PC-3 (cell line): ENCODE data around the gene LINS1. TPM values are rescaled to one million over a fixed set of nuclear protein-coding genes. Genes with fewer than 3 reads are reported as not detected.
A peak's percentile ranks its signal among the peaks of the same experiment; 100 is the strongest.

ENCODE experiments used
- ATAC-seq: fragments of 200-7000 bp; cut with Tn5 transposase; 2 replicates; pipeline ENCODE4 v1.9.1; 2020; ENCODE audit warnings: mild to moderate bottlenecking, moderate library complexity
- BruUV-seq: library from RNA; stranded (reverse); fragments of 400-500 nt; replicated peaks from 2 replicates; lab custom pipeline; 2021; lab: Mats Ljungman, UMichigan
- CTCF ChIA-PET: fragments of 300-600 bp; sonication (Branson Sonifier 250); formaldehyde crosslinking; loops from one replicate; lab custom pipeline; 2022; ENCODE audit warnings: antibody characterized with exemption; lab: Charles Lee
- POLR2A ChIA-PET: fragments of 300-600 bp; sonication (Branson Sonifier 250); formaldehyde crosslinking; loops from one replicate; lab custom pipeline; 2022; ENCODE audit warnings: antibody characterized with exemption; ENCODE audit not compliant: unreplicated experiment; lab: Charles Lee
- DNase-seq: peaks from one replicate; pipeline ENCODE4 v3.0.0-alpha.2; 2015
- H2AFZ ChIP-seq: fragments of 300-600 bp; sonication (generic); 2 replicates; pipeline ENCODE4 v1.6.0; 2016; ENCODE audit warnings: antibody characterized with exemption, low read length
- H3F3A ChIP-seq: fragments of 300-600 bp; sonication (generic); one replicate; pipeline ENCODE4 v1.6.0; 2017; ENCODE audit warnings: antibody characterized with exemption, low read length, control low read depth, mild to moderate bottlenecking; ENCODE audit not compliant: unreplicated experiment
- H3K27ac ChIP-seq: fragments of 300-600 bp; sonication (generic); 2 replicates; pipeline ENCODE4 v1.5.1; 2016; ENCODE audit warnings: mild to moderate bottlenecking, low read length
- H3K27me3 ChIP-seq: fragments of 300-600 bp; sonication (generic); 2 replicates; pipeline ENCODE4 v1.6.1; 2016; ENCODE audit warnings: low read length, mixed read lengths
- H3K36me3 ChIP-seq: fragments of 300-600 bp; sonication (generic); 2 replicates; pipeline ENCODE4 v1.6.1; 2016; ENCODE audit warnings: low read depth, mixed run types, low read length, mixed read lengths
- H3K4me1 ChIP-seq: fragments of 300-600 bp; sonication (generic); 2 replicates; pipeline ENCODE4 v1.5.1; 2016; ENCODE audit warnings: low read length; ENCODE audit not compliant: insufficient read depth
- H3K4me2 ChIP-seq: fragments of 300-600 bp; sonication (generic); 2 replicates; pipeline ENCODE4 v1.6.0; 2016; ENCODE audit warnings: low read length
- H3K4me3 ChIP-seq: fragments of 300-600 bp; sonication (generic); 2 replicates; pipeline ENCODE4 v1.5.1; 2016; ENCODE audit warnings: mild to moderate bottlenecking, low read length, mixed read lengths
- H3K79me2 ChIP-seq: fragments of 300-600 bp; sonication (generic); 2 replicates; pipeline ENCODE4 v1.6.1; 2017; ENCODE audit warnings: low read length, mixed read lengths
- H3K9ac ChIP-seq: fragments of 300-600 bp; sonication (generic); 2 replicates; pipeline ENCODE4 v1.6.0; 2016; ENCODE audit warnings: mild to moderate bottlenecking, low read length
- H3K9me2 ChIP-seq: fragments of 300-600 bp; sonication (generic); replicated peaks from 2 replicates; pipeline ENCODE4 v1.6.1; 2016; ENCODE audit warnings: mixed run types, low read length, mixed read lengths
- H3K9me3 ChIP-seq: fragments of 300-600 bp; sonication (generic); 2 replicates; pipeline ENCODE4 v1.6.1; 2016; ENCODE audit warnings: low read length, mixed read lengths
- H4K20me1 ChIP-seq: fragments of 300-600 bp; sonication (generic); 2 replicates; pipeline ENCODE4 v1.6.1; 2016; ENCODE audit warnings: low read length, mixed read lengths
- CTCF ChIP-seq: fragments of 300-600 bp; sonication (generic); conservative IDR thresholded peaks from 2 replicates; pipeline ENCODE4 v1.5.1; 2017; ENCODE audit warnings: antibody characterized with exemption, low read depth, mild to moderate bottlenecking, low read length
- EZH2 ChIP-seq: fragments of 300-600 bp; sonication (generic); IDR thresholded peaks from one replicate; pipeline ENCODE4 v1.6.1; 2017; ENCODE audit warnings: antibody characterized with exemption, mild to moderate bottlenecking, low read length; ENCODE audit not compliant: unreplicated experiment
- EZH2phosphoT487 ChIP-seq: fragments of 300-600 bp; sonication (generic); IDR thresholded peaks from 2 replicates; pipeline ENCODE4 v1.6.1; 2018; ENCODE audit warnings: mild to moderate bottlenecking, antibody characterized with exemption, low read length, borderline replicate concordance
- intact Hi-C: fragments of 100-400 bp; cut with micrococcal nuclease; formaldehyde crosslinking; loops from 2 replicates; pipeline ENCODE4 v1.9.0; 2023
- total RNA-seq: library from RNA; depleted of rRNA; stranded (reverse); fragments of >200 nt; gene quantifications from 2 replicates; pipeline ENCODE4 v1.2.3, GENCODE V29; 2014

Gene LINS1
- total RNA-seq, 1 experiment from 2014 or later, result 8.5 TPM

GRCh38 chr15:100635406-100636071, 33.6 kb upstream of the LINS1 start:
- Histone ChIP-seq H3K27ac (no peak overlapping the region), H3K4me3 (no peak overlapping the region), H3K79me2 (peaks cover 98% of the 10 kb centered on the region), H3K9me3 (no peaks in the 10 kb centered on the region), H3K9me2 (no peaks in the 10 kb centered on the region), H4K20me1 (no peaks in the 10 kb centered on the region), H3K36me3 (peaks cover 10% of the 10 kb centered on the region; the same call in 1 of the 2 replicates), H3F3A (peaks cover 3% of the 10 kb centered on the region), H3K9ac (no peak overlapping the region), H2AFZ (no peak overlapping the region), H3K27me3 (no peaks in the 10 kb centered on the region), H3K4me2 (no peak overlapping the region), H3K4me1 (peaks cover 16% of the 10 kb centered on the region)
- ChIA-PET CTCF (no interaction called here), POLR2A (no interaction called here)
- TF ChIP-seq EZH2 (no peak), CTCF (no peak), EZH2phosphoT487 (no peak)
- DNase-seq, result no peak
- no TSS peak for BruUV-seq
- intact Hi-C loops, result no loop called here
- ATAC-seq, result no peak

- TF ChIP-seq CTCF (no peak), EZH2 (no peak)
- no peaks in the 10 kb centered on the region for H4K20me1 ChIP-seq
- H3K9me3 ChIP-seq, result no peaks in the 10 kb centered on the region
- no peak for ATAC-seq
- H3K9ac ChIP-seq, result no peak overlapping the region
- H3K27ac ChIP-seq, result peak overlapping the region; percentile 19
- H3K36me3 ChIP-seq, result peaks cover 12% of the 10 kb centered on the region; the same call in 1 of the 2 replicates
- peaks cover 95% of the 10 kb centered on the region for H3K79me2 ChIP-seq
- DNase-seq, result no peak
- H3K4me3 ChIP-seq, result no peak overlapping the region
- intact Hi-C loops, result no loop called here
- H3K4me1 ChIP-seq, result peaks cover 34% of the 10 kb centered on the region
- POLR2A ChIA-PET, result no interaction called here
- H3K9me2 ChIP-seq, result no peaks in the 10 kb centered on the region
- no TSS peak for BruUV-seq
- CTCF ChIA-PET, result no interaction called here
- no peak overlapping the region for H3K4me2 ChIP-seq
- no peak overlapping the region for H2AFZ ChIP-seq
- no peaks in the 10 kb centered on the region for H3K27me3 ChIP-seq
- H3F3A ChIP-seq, result peaks cover 3% of the 10 kb centered on the region
Measured at GRCh38 chr15:100633763-100634075, 31.7 kb upstream of the LINS1 start.

- Histone ChIP-seq H3K9ac (no peak overlapping the region), H3F3A (no peaks in the 10 kb centered on the region), H3K36me3 (peaks cover 12% of the 10 kb centered on the region; the same call in 1 of the 2 replicates), H3K27ac (0 out of 2 replicates have a peak overlapping the region, but pooled peaks have one; percentile 85), H3K79me2 (peaks cover 78% of the 10 kb centered on the region), H3K4me2 (no peak overlapping the region), H3K9me2 (no peaks in the 10 kb centered on the region), H3K9me3 (no peaks in the 10 kb centered on the region), H3K4me1 (peaks cover 36% of the 10 kb centered on the region), H2AFZ (no peak overlapping the region), H3K4me3 (no peak overlapping the region), H4K20me1 (no peaks in the 10 kb centered on the region), H3K27me3 (no peaks in the 10 kb centered on the region)
- TF ChIP-seq EZH2phosphoT487, result no peak
- intact Hi-C loops, result no loop called here
- DNase-seq (no peak), ATAC-seq (no peak)
- POLR2A ChIA-PET, result no interaction called here
- no TSS peak for BruUV-seq
- CTCF ChIA-PET, result no interaction called here
Measured at GRCh38 chr15:100631831-100632230, 29.8 kb upstream of the LINS1 start.
